HG03439 (cell line): Measurements from ENCODE around the gene GOSR2.
"Not testable (repeated sequence)": the region's sequence is repeated elsewhere in the genome, so short reads cannot be mapped to it uniquely, and the experiment has no call there.

Source experiments
- ATAC-seq: cut with Tn5 transposase; IDR thresholded peaks from one replicate; pipeline ENCODE4 v1.9.1; 2021; ENCODE audit warnings: mild to moderate bottlenecking, moderate library complexity; ENCODE audit not compliant: unreplicated experiment

Gene GOSR2

GRCh38 chr17:46984892-46985291 lies 61.9 kb downstream of the GOSR2 start:
- no peak for ATAC-seq

GRCh38 chr17:46986366-46986765 lies 63.4 kb downstream of the GOSR2 start:
- ATAC-seq = no peak

- ATAC-seq = not testable (repeated sequence)
Observed at GRCh38 chr17:46987927-46988326, 65.0 kb downstream of the GOSR2 start.

- no peak for ATAC-seq
Observed at GRCh38 chr17:46989637-46990431, 66.9 kb downstream of the GOSR2 start.

GRCh38 chr17:46991617-46992016 lies 68.7 kb downstream of the GOSR2 start:
- ATAC-seq = no peak
